ENCODE data around the gene ZNF468.
A peak's percentile ranks its signal among the peaks of the same experiment; 100 is the strongest.

The ZNF468 gene

GRCh38 chr19:52898101-52898500 is 40.7 kb upstream of the ZNF468 start:
- no peaks in the 10 kb centered on the region for H3K9me3 ChIP-seq (replicated peaks; ENCODE audit: insufficient read depth, low read length)
- no peak overlapping the region for H3K27ac ChIP-seq (ENCODE audit: low read length)

DNA sequence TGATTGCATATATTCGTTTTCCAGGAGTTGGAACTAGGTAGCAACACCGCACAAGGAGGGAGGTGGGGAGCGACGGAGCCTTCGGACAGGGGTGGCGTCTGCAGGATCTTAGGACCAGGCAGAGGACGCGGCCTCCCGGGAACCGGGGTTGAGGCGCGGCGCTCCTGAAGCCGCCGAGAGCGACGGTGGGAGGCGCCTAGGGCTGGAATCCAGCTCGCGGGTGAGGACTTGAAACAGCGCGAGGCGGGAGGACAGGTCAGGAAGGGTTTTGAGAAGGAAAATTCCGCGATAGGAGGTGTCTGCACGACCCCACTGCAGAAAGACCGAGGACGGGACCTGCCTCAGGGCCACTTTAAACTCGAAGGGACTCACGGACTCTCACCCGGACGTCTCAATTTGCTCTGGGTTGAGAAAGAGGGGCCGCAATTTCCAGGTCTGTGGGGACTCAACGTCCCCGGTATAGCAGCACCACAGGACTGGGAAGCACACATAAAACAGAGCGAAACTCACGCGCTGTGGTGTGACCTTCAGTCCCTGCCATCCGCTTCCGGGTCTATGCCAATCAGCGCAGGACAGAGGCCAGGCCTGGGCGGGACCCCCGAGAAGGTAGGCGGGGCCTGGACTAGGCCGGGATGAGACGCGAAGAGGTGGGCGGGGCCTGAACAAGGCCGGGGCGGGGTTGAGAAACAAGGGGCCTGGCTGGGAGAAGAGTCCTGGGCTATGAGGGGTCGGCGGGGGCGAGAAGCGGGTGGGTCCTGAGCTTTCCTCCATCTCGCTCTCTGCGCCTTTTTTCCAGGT is 39.9 kb upstream of the ZNF468 start, which contains the start of gene ZNF320:
Gene ZNF320, minus strand, starts transcription at position 498 of the 798 bp plus-strand sequence. CDS start 7,380 bp downstream, outside the sequence.
- Histone ChIP-seq H3K4me2 (ENCODE audit: low read depth, low read length) (no peak within 1 kb of the TSS), H2AFZ (ENCODE audit: low read length) (no peak within 1 kb of the TSS), H3K79me2 (ENCODE audit: low read length) (no peaks in the 10 kb centered on the region), H3K9me3 (replicated peaks; ENCODE audit: insufficient read depth, low read length) (no peaks in the 10 kb centered on the region), H3K9ac (ENCODE audit: low read length) (no peak within 1 kb of the TSS), H3K9me2 (replicated peaks; ENCODE audit: insufficient read depth, low read length) (no peaks in the 10 kb centered on the region), H3K4me3 (ENCODE audit: low read length) (no peak within 1 kb of the TSS; the same call in 1 of the 2 replicates), H3F3A (ENCODE audit: insufficient read depth, low read length) (no peaks in the 10 kb centered on the region), H3K27ac (ENCODE audit: low read length) (no peak within 1 kb of the TSS), H3K27me3 (replicated peaks; ENCODE audit: insufficient read depth, low read length) (no peaks in the 10 kb centered on the region), H4K20me1 (ENCODE audit: insufficient read depth, low read length) (no peaks in the 10 kb centered on the region), H3K36me3 (replicated peaks; ENCODE audit: insufficient read depth, low read length) (no peaks in the 10 kb centered on the region), H3K4me1 (ENCODE audit: low read length) (no peaks in the 10 kb centered on the region)
- peak; percentile 7 for DNase-seq
- TF ChIP-seq EZH2phosphoT487 (IDR thresholded peaks at IDR 0.05; ENCODE audit: low read length) (no peak), CTCF (IDR thresholded peaks at IDR 0.05; ENCODE audit: low read length) (no peak)

More at GRCh38 chr19:52898101-52898500, 40.7 kb upstream of the ZNF468 start:
- no peak overlapping the region for H3K4me2 ChIP-seq (ENCODE audit: low read depth, low read length)
- H3K4me3 ChIP-seq (ENCODE audit: low read length) = no peak overlapping the region
- H2AFZ ChIP-seq (ENCODE audit: low read length) = no peak overlapping the region
- H3F3A ChIP-seq (ENCODE audit: insufficient read depth, low read length) = no peaks in the 10 kb centered on the region
- no peaks in the 10 kb centered on the region for H3K27me3 ChIP-seq (replicated peaks; ENCODE audit: insufficient read depth, low read length)
- H4K20me1 ChIP-seq (ENCODE audit: insufficient read depth, low read length) = no peaks in the 10 kb centered on the region
- no peaks in the 10 kb centered on the region for H3K9me2 ChIP-seq (replicated peaks; ENCODE audit: insufficient read depth, low read length)
- no peak overlapping the region for H3K9ac ChIP-seq (ENCODE audit: low read length)
- no peaks in the 10 kb centered on the region for H3K36me3 ChIP-seq (replicated peaks; ENCODE audit: insufficient read depth, low read length)
- DNase-seq = no peak
- no peaks in the 10 kb centered on the region for H3K4me1 ChIP-seq (ENCODE audit: low read length)
- H3K79me2 ChIP-seq (ENCODE audit: low read length) = no peaks in the 10 kb centered on the region
- TF ChIP-seq CTCF (IDR thresholded peaks at IDR 0.05; ENCODE audit: low read length) (no peak), EZH2phosphoT487 (IDR thresholded peaks at IDR 0.05; ENCODE audit: low read length) (no peak), EZH2 (optimal IDR thresholded peaks at IDR 0.05; ENCODE audit: low read depth, low read length) (no peak)

DNA sequence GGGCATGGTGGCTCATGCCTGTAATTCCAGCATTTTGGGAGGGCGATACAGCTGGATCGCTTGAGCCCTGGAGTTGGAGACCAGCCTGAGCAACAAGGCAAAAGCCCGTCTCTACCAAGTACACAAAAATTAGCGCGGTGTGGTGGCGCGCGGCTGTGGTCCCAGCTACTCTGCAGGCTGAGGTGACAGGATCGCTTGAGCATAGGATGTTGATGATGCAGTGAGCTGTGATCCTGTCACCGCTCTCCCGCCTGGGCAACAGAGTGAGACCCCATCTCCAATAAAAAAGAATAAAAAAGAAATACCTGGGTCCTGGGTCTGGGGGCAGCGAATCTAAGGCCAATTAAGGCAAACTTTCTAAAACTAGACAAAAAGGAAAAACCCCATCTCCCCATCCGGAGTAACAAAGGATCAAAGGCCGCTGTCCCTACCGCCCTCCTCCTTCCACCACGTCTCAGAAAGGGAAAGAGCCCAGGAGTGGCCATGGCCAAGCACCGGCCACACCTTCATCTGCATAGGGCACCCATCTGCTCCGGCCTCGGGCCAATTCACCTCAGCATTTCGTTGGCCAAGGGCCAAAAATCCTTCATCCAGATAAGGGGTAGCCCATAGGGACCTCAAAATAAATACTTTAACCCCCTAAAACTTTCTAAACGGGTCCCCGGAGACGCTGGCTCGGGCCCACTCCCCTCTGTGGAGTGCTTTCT is 39.2 kb upstream of the ZNF468 start:
- Histone ChIP-seq H3K9me2 (replicated peaks; ENCODE audit: insufficient read depth, low read length) (no peaks in the 10 kb centered on the region), H2AFZ (ENCODE audit: low read length) (no peak overlapping the region), H3K27ac (ENCODE audit: low read length) (no peak overlapping the region), H3K36me3 (replicated peaks; ENCODE audit: insufficient read depth, low read length) (no peaks in the 10 kb centered on the region), H4K20me1 (ENCODE audit: insufficient read depth, low read length) (no peaks in the 10 kb centered on the region), H3K27me3 (replicated peaks; ENCODE audit: insufficient read depth, low read length) (no peaks in the 10 kb centered on the region), H3K79me2 (ENCODE audit: low read length) (no peaks in the 10 kb centered on the region), H3K9me3 (replicated peaks; ENCODE audit: insufficient read depth, low read length) (no peaks in the 10 kb centered on the region), H3K4me1 (ENCODE audit: low read length) (no peaks in the 10 kb centered on the region), H3K9ac (ENCODE audit: low read length) (no peak overlapping the region), H3K4me2 (ENCODE audit: low read depth, low read length) (no peak overlapping the region), H3K4me3 (ENCODE audit: low read length) (no peak overlapping the region; the same call in 1 of the 2 replicates), H3F3A (ENCODE audit: insufficient read depth, low read length) (no peaks in the 10 kb centered on the region)
- TF ChIP-seq EZH2phosphoT487 (IDR thresholded peaks at IDR 0.05; ENCODE audit: low read length) (no peak), CTCF (IDR thresholded peaks at IDR 0.05; ENCODE audit: low read length) (no peak), EZH2 (optimal IDR thresholded peaks at IDR 0.05; ENCODE audit: low read depth, low read length) (no peak)
- DNase-seq = no peak

Data from MM.1S (cell line).